ENCODE data around the gene PHF2. TPM values are rescaled to one million over a fixed set of nuclear protein-coding genes. Genes with fewer than 3 reads are reported as not detected.

Gene PHF2
- polyA plus RNA-seq, 1 of the 3 experiments (the other 2 are of a cell fraction), result 11.2 TPM

DNA sequence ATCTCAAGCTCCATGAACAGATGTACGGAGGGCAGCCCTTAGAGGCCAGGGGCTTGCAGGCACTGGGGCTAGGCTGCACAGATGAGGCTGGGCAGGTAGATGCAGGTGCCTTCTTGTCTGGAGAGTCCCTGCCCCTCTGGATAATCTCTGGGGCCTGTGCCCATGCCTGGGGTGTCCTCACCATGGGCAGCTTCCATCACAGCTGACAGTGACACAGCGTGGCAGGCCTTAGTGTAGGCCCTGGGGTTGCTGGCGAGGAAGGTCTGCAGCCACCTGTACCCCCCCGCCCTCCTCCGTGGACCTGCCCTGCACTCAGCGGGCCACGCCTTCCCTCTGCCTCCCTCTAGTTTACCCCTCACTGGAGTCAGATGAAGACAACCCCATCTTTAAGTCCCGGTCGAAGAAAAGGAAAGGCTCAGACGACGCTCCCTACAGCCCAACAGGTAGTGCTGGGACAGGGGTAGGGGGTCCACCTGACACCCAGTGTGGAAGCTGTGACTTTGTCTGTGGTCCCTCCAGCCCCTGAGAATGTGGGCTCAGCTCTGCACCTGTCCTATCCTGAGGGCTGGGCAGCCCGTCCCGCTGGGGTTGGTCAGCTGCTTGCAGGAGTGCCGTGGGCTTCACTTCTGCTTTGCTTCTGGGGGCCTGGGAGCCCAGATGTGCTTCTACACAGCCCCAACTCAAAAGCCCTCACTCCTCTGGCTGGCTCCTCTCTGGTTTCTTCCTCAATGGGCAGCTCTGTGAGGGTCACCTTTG is 98.4 kb downstream of the PHF2 start:
- no peak overlapping the region for H3K4me3 ChIP-seq (ENCODE audit: low read depth in 2 of 2, low read length in 1 of 2)
- H3K9me3 ChIP-seq, result no peaks in the 10 kb centered on the region
- H3K79me2 ChIP-seq (ENCODE audit: insufficient read depth), result no peaks in the 10 kb centered on the region
- H3K4me1 ChIP-seq (ENCODE audit: control insufficient read depth in 1 of 2, insufficient read depth in 2 of 2, low read depth in 1 of 2, low read length in 1 of 2), result peaks cover 0 to 6% of the 10 kb centered on the region in 2 experiments; a peak in 1 of 4 replicates
- no peak overlapping the region for H2AFZ ChIP-seq (ENCODE audit: low read depth)
- no peak overlapping the region for H3K27ac ChIP-seq (ENCODE audit: low read depth in 2 of 2, low read length in 1 of 2)
- peak; percentile 9 for DNase-seq
- H3K4me2 ChIP-seq, result no peak overlapping the region
- peaks cover 0 to 16% of the 10 kb centered on the region in 2 experiments for H3K36me3 ChIP-seq (replicated peaks in 1 of 2; ENCODE audit: control insufficient read depth in 1 of 2, insufficient read depth in 2 of 2, low read length in 1 of 2)
- no peak overlapping the region for H3K9ac ChIP-seq
- POLR2A ChIA-PET, result no interaction called here
- H3F3A ChIP-seq (replicated peaks; ENCODE audit: insufficient read depth), result peaks cover 3% of the 10 kb centered on the region
- CTCF ChIA-PET, result interaction anchor here (0.8 to 2.4 kb wide), 5 partner anchors 8 to 384 kb away, joined by 3 to 10 read pairs (median 3); no protein-coding TSS in a partner anchor
- no peaks in the 10 kb centered on the region for H3K9me2 ChIP-seq
- TF ChIP-seq MEF2A (IDR thresholded peaks at IDR 0.05; ENCODE audit: borderline replicate concordance, low read depth) (no peak), TAF1 (IDR thresholded peaks at IDR 0.05; ENCODE audit: borderline replicate concordance, low read depth, low read length) (no peak), MXI1 (IDR thresholded peaks at IDR 0.05; ENCODE audit: low read depth, low read length) (no peak), FOXM1 (IDR thresholded peaks at IDR 0.05; ENCODE audit: low read depth) (no peak), RFX5 (IDR thresholded peaks at IDR 0.05; ENCODE audit: low read length) (no peak), NRF1 (IDR thresholded peaks at IDR 0.05; ENCODE audit: low read depth, low read length) (no peak), EP300 (IDR thresholded peaks at IDR 0.05; ENCODE audit: borderline replicate concordance in 1 of 2, low read depth in 1 of 2, low read length in 1 of 2) (no peak), GABPA (IDR thresholded peaks at IDR 0.05; ENCODE audit: low read depth) (no peak), FOXJ3 (CRISPR knock-in tag; IDR thresholded peaks at IDR 0.05) (no peak)
- H4K20me1 ChIP-seq (ENCODE audit: insufficient read depth), result peaks cover 14% of the 10 kb centered on the region; the same call in 1 of the 2 replicates
- WGBS (ENCODE audit: low lambda C conversion rate), result 96% methylated on average over 10 of the region's 14 CpGs
- H3K27me3 ChIP-seq (ENCODE audit: insufficient read depth), result no peaks in the 10 kb centered on the region

DNA sequence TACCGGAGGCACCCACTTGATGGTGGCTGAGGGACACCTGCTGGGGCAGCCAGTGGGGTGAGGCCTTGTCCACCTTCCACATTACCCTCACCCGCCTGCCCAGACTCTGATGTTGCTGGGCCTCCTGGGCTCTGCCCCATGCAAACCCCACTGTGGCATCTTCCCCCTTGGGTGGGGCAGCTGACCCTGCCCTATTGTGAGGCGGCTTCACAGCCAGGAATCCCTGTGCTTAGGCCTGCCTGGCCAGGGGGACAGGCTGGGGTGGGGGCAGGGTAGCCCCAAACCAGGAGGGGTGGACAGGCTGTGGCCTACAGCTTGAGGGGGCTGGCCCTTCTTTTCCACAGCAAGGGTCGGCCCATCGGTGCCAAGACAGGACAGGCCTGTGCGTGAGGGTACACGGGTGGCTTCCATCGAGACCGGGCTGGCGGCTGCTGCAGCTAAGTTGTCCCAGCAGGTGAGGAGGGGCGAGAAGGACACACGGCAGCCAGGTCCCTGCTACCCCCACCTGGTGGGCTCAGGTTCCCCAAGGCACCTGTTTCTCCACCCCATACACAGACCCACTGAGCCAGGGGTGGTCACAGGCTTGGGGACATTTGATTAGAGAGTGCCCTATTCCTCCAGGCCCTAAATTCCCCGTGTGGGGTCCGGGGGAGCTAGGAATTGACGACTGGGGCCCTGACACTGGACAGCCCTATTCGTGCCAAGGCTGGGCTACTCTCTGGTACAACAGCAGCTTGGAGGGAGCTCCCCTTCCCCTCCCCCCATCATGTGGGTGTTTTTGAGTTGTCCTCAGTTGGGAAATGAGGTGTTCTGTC is 99.2 kb downstream of the PHF2 start:
- Histone ChIP-seq H4K20me1 (ENCODE audit: insufficient read depth) (peaks cover 11% of the 10 kb centered on the region; the same call in 1 of the 2 replicates), H3K27me3 (ENCODE audit: insufficient read depth) (no peaks in the 10 kb centered on the region), H3K79me2 (ENCODE audit: insufficient read depth) (no peaks in the 10 kb centered on the region), H3F3A (replicated peaks; ENCODE audit: insufficient read depth) (peaks cover 3% of the 10 kb centered on the region), H3K4me2 (no peak overlapping the region), H3K9ac (no peak overlapping the region), H3K4me1 (ENCODE audit: control insufficient read depth in 1 of 2, insufficient read depth in 2 of 2, low read depth in 1 of 2, low read length in 1 of 2) (peaks cover 0 to 10% of the 10 kb centered on the region in 2 experiments; a peak in 1 of 4 replicates), H3K9me3 (no peaks in the 10 kb centered on the region), H3K36me3 (replicated peaks in 1 of 2; ENCODE audit: control insufficient read depth in 1 of 2, insufficient read depth in 2 of 2, low read length in 1 of 2) (peaks cover 0 to 16% of the 10 kb centered on the region in 2 experiments), H3K4me3 (ENCODE audit: low read depth in 2 of 2, low read length in 1 of 2) (no peak overlapping the region), H3K9me2 (no peaks in the 10 kb centered on the region), H3K27ac (ENCODE audit: low read depth in 2 of 2, low read length in 1 of 2) (no peak overlapping the region), H2AFZ (ENCODE audit: low read depth) (no peak overlapping the region)
- DNase-seq, result peak; percentile 18
- ChIA-PET CTCF (interaction anchor here (0.6 to 2.1 kb wide), 5 partner anchors 10 to 557 kb away, joined by 3 to 7 read pairs (median 3); no protein-coding TSS in a partner anchor), POLR2A (no interaction called here)
- WGBS (ENCODE audit: low lambda C conversion rate), result 98% methylated on average over 7 of the region's 16 CpGs
- TF ChIP-seq SMC3 (IDR thresholded peaks at IDR 0.05; ENCODE audit: low read depth, low read length) (no peak), TCF12 (IDR thresholded peaks at IDR 0.05) (no peak), POLR2AphosphoS5 (IDR thresholded peaks at IDR 0.05; ENCODE audit: low read depth, low read length) (no peak), RCOR1 (IDR thresholded peaks at IDR 0.05; ENCODE audit: low read length) (no peak), GATA2 (CRISPR knock-in tag; IDR thresholded peaks at IDR 0.05) (no peak), MEF2A (IDR thresholded peaks at IDR 0.05; ENCODE audit: borderline replicate concordance, low read depth) (no peak)
- TF ChIP-seq, protein P1, sequence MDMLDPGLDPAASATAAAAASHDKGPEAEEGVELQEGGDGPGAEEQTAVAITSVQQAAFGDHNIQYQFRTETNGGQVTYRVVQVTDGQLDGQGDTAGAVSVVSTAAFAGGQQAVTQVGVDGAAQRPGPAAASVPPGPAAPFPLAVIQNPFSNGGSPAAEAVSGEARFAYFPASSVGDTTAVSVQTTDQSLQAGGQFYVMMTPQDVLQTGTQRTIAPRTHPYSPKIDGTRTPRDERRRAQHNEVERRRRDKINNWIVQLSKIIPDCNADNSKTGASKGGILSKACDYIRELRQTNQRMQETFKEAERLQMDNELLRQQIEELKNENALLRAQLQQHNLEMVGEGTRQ (IDR thresholded peaks at IDR 0.05; ENCODE audit: borderline replicate concordance, low read depth, low read length), result no peak
- TF ChIP-seq, protein P2, sequence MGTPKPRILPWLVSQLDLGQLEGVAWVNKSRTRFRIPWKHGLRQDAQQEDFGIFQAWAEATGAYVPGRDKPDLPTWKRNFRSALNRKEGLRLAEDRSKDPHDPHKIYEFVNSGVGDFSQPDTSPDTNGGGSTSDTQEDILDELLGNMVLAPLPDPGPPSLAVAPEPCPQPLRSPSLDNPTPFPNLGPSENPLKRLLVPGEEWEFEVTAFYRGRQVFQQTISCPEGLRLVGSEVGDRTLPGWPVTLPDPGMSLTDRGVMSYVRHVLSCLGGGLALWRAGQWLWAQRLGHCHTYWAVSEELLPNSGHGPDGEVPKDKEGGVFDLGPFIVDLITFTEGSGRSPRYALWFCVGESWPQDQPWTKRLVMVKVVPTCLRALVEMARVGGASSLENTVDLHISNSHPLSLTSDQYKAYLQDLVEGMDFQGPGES (IDR thresholded peaks at IDR 0.05; ENCODE audit: low read depth, low read length), result no peak
- TF ChIP-seq, protein P3, sequence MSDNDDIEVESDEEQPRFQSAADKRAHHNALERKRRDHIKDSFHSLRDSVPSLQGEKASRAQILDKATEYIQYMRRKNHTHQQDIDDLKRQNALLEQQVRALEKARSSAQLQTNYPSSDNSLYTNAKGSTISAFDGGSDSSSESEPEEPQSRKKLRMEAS (IDR thresholded peaks at IDR 0.05; ENCODE audit: low read depth), result no peak

Measured in SK-N-SH (cell line).